Measurements from ENCODE around the gene GUCA1C. TPM values are rescaled to one million over a fixed set of nuclear protein-coding genes. Genes with fewer than 3 reads are reported as not detected.

The GUCA1C gene
- total RNA-seq, 1 donor: not detected

DNA sequence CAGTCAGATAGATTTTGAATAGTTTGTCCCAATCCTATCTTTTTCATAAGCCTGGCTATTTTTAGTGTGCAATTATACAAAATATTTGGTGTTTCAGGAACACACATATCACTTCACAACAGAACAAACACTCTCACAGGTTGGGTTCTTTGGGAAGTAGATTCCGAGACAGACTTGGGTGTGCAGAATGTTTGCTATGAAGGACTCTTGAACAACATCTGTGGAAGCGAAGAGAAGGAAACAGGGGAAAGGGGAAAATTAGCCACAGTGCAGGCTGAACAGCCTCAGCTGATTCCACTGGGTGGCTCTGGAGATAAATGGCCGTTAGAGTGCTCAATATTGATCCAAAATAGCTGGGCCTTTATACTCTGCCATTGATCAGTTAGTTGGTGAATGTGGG is 61.8 kb downstream of the GUCA1C start:
- TF ChIP-seq, protein P1, sequence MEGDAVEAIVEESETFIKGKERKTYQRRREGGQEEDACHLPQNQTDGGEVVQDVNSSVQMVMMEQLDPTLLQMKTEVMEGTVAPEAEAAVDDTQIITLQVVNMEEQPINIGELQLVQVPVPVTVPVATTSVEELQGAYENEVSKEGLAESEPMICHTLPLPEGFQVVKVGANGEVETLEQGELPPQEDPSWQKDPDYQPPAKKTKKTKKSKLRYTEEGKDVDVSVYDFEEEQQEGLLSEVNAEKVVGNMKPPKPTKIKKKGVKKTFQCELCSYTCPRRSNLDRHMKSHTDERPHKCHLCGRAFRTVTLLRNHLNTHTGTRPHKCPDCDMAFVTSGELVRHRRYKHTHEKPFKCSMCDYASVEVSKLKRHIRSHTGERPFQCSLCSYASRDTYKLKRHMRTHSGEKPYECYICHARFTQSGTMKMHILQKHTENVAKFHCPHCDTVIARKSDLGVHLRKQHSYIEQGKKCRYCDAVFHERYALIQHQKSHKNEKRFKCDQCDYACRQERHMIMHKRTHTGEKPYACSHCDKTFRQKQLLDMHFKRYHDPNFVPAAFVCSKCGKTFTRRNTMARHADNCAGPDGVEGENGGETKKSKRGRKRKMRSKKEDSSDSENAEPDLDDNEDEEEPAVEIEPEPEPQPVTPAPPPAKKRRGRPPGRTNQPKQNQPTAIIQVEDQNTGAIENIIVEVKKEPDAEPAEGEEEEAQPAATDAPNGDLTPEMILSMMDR (IDR thresholded peaks at IDR 0.05; ENCODE audit: insufficient read depth, low read depth, low read length): no peak
- H3K4me3 ChIP-seq (ENCODE audit: low read depth, low read length): no peak overlapping the region
- DNase-seq (ENCODE audit: low read depth): no peak

DNA sequence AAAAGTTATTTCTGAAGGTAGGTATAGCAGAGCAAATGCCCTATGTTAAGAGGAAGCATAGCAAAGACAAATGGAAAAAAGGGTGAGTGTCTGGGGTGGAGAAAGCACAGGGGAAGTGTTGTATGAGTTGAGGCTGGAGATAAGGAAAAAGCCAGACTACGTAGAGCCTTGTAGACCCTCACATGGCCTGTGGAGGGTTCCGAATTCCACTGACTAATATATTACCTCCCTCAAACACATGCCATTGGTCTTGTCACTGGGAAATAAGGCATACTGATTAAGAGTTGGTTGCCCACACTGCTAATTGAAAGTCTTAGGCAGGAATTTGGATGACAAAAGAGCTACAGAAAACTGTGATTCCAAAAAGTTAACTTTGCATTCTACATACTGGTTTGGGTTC is 65.9 kb downstream of the GUCA1C start:
- no peak for DNase-seq (ENCODE audit: low read depth)
- H3K4me3 ChIP-seq (ENCODE audit: low read depth, low read length): no peak overlapping the region
- TF ChIP-seq, protein P1 (IDR thresholded peaks at IDR 0.05; ENCODE audit: insufficient read depth, low read depth, low read length): no peak

DNA sequence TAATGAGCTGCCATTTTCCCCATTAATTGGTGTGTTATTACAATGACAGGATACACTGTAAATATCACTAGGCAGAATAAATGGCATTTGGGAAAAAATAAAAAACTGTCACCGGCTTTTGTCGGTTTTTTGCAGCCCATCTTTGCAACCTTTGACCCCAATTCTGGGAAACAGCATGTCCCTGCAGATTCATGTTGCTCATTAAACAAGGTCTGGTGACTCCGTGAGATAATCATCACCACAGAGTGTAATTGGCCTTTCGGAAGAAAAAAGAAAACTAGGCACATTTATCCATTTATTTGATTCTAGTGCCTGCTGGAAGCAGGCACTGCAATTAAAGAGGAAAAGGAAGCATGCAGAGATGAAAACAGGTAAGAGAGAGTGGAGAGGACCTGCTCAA is 66.6 kb downstream of the GUCA1C start:
- TF ChIP-seq, protein P1 (IDR thresholded peaks at IDR 0.05; ENCODE audit: insufficient read depth, low read depth, low read length): no peak
- no peak for DNase-seq (ENCODE audit: low read depth)
- no peak overlapping the region for H3K4me3 ChIP-seq (ENCODE audit: low read depth, low read length)

DNA sequence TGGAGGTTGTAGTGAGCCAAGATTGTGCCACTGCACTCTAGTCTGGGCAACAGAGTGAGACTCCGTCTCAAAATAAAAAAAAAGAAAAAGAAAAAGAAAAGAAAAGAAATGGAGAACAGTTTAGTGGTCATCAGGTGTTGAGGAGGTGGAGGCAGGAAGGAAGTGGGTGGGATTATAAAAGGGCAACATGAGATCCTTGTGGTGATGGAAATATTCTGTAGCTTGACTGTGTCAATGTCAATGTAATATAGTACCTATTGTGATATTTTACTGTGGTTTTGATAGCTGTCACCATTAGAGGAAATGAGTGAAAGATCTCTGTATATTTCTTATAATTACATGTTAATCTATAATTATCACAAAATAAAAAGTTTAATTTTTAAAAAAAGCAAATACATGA is 70.3 kb downstream of the GUCA1C start:
- DNase-seq (ENCODE audit: low read depth): no peak
- TF ChIP-seq, protein P1 (IDR thresholded peaks at IDR 0.05; ENCODE audit: insufficient read depth, low read depth, low read length): no peak
- no peak overlapping the region for H3K4me3 ChIP-seq (ENCODE audit: low read depth, low read length)

DNA sequence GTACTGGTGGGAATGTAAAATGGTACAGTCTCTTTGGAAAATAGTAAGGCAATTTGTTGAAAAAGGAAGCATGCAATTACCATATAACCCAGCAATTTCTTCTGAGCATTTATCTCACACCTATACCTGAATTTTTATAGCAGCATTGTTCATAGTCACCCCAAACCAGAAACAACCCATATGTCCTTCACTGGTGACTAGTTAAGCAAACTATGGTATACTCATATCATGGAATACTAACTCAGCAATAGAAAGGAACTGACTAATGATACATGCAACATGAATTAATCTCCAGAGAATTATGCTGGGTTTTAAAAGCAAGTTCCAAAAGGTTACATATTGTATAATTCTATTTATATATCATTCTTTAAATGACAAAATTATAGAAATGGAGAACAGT is 70.9 kb downstream of the GUCA1C start:
- no peak overlapping the region for H3K4me3 ChIP-seq (ENCODE audit: low read depth, low read length)
- DNase-seq (ENCODE audit: low read depth): no peak
- TF ChIP-seq, protein P1 (IDR thresholded peaks at IDR 0.05; ENCODE audit: insufficient read depth, low read depth, low read length): no peak

DNA sequence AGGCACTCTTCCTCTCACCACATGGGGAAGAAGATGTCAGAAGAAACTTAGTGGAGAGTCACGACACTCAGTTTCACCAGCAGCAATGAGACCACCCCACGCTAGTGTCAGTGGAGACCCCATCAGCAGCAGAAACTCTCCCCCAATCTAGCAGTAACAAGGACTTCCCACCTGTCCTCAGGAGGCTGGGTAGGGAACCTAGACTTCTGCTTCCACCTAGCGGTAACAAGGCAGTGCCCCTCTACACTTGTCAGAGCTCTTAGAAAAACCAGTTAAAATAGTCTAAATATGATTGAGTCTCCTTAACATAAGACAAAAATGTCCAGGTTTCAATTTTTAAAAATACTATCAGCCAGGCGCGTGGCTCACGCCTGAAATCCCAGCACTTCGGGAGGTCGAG is 73.8 kb downstream of the GUCA1C start:
- no peak for DNase-seq (ENCODE audit: low read depth)
- TF ChIP-seq, protein P1 (IDR thresholded peaks at IDR 0.05; ENCODE audit: insufficient read depth, low read depth, low read length): no peak
- H3K4me3 ChIP-seq (ENCODE audit: low read depth, low read length): no peak overlapping the region

DNA sequence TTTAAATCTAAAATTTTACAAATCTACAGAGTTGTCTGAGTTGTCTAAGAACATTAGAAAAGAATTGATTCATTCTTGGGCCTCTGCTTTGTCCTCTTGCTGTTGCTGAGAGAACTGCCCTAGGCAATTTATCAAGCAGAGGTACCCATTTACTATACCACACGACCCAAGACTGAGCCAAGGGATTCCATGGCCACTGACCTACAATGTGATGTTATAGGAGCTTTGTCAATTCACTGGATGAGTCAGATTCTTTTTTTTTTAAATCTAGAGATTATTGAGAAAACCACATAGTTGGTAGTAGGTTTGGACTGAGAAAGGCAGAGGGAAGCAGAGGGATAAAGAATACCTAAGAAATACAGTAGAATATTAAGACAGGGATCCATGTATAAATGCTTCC is 75.8 kb downstream of the GUCA1C start:
- no peak overlapping the region for H3K4me3 ChIP-seq (ENCODE audit: low read depth, low read length)
- DNase-seq (ENCODE audit: low read depth): no peak
- TF ChIP-seq, protein P1 (IDR thresholded peaks at IDR 0.05; ENCODE audit: insufficient read depth, low read depth, low read length): no peak
